Stomach (tissue), 9 donors: ENCODE data around the gene PTPRE. TPM values are rescaled to one million over a fixed set of nuclear protein-coding genes. Genes with fewer than 3 reads are reported as not detected.
A peak's percentile ranks its signal among the peaks of the same experiment; 100 is the strongest.

Source experiments
- DNase-seq, 2 donors: peaks; one replicate each; pipeline versions ENCODE4 v3.0.0 to v3.0.0-alpha.2; 2013 to 2019
- H3K27ac ChIP-seq, 5 donors: fragments of 200-600 bp in 4 of 5; sonication (generic) in 4 of 5; one replicate each; pipeline ENCODE4 v1.5.1; 2013 to 2019; ENCODE audit warnings: mild to moderate bottlenecking in 1 of 5, moderate library complexity in 1 of 5
- H3K27me3 ChIP-seq, 3 donors: fragments of 200-600 bp; sonication (generic); one replicate each; pipeline ENCODE4 v1.5.1; 2017 to 2019; ENCODE audit warnings: mixed run types in 1 of 3
- H3K36me3 ChIP-seq, 4 donors: fragments of 200-600 bp; sonication (generic); 1 replicate in 3 of 4; 2 replicates in 1 of 4; pipeline ENCODE4 v1.5.1; 2016 to 2019
- H3K4me1 ChIP-seq, 4 donors: fragments of 200-600 bp; sonication (generic); one replicate each; pipeline ENCODE4 v1.5.1; 2016 to 2019
- H3K4me3 ChIP-seq, 4 donors: fragments of 200-600 bp; sonication (generic) in 3 of 4; one replicate each; pipeline ENCODE4 v1.5.1; 2016 to 2019; ENCODE audit warnings: mild to moderate bottlenecking in 1 of 4
- H3K9me3 ChIP-seq, 4 donors: fragments of 200-600 bp; sonication (generic); one replicate each; pipeline ENCODE4 v1.5.1; 2016 to 2019
- EP300 ChIP-seq: sonication (generic); formaldehyde crosslinking; IDR thresholded peaks from one replicate; pipeline ENCODE4 v1.6.1; 2017; ENCODE audit warnings: antibody characterized with exemption
- POLR2A ChIP-seq, 4 donors: fragments of 450-650 bp; IDR thresholded peaks; one replicate each; pipeline ENCODE4 v1.6.1; 2016; ENCODE audit warnings: antibody characterized with exemption in 4 of 4, control low read depth in 2 of 4, mild to moderate bottlenecking in 1 of 4, moderate library complexity in 1 of 4
- POLR2AphosphoS5 ChIP-seq, 3 donors: sonication (generic); formaldehyde crosslinking; IDR thresholded peaks; one replicate each; pipeline ENCODE4 v1.6.1; 2016; ENCODE audit warnings: antibody characterized with exemption in 3 of 3
- WGBS, 5 donors: extraction: QIAGEN DNeasy Blood & Tissue Kit in 3 of 5; methylation state at CpG; one replicate each; pipeline versions ENCODE4 v1.1.5 to v1.1.7; 2013 to 2018; 5-methylcytosine and 5-hydroxymethylcytosine counted together
- intact Hi-C: fragments of 100-400 bp; cut with DNase I; formaldehyde crosslinking; loops from one replicate; pipeline ENCODE4 v1.15.1; 2023; ENCODE audit warnings: low total_unique reads
- polyA plus RNA-seq, 3 donors: library from polyadenylated mRNA; stranded (reverse); fragments of 200-250 nt; gene quantifications; one replicate each; pipeline ENCODE4 v1.2.3, GENCODE V29; 2013
- total RNA-seq, 5 donors: library from RNA; depleted of rRNA; stranded (reverse); fragments of >200 nt; gene quantifications; one replicate each; pipeline versions ENCODE4 v1.1.0 to v1.2.3, GENCODE V29; 2014 to 2016
- TF ChIP-seq, protein P1 (sequence below), 7 experiments: fragments of 450-650 bp in 4 of 7; fragments of 200-600 bp in 3 of 7; sonication (generic) in 3 of 7; IDR thresholded peaks; one replicate each; pipeline ENCODE4 v1.5.1; 2016 to 2019; ENCODE audit warnings: antibody characterized with exemption in 7 of 7, control low read depth in 2 of 7, mild to moderate bottlenecking in 1 of 7
- donor health status: healthy with polysubstance abuse.
- donor health status: Bipolar disorder and iron deficiency.
- donor health status: healthy.

PTPRE gene
- total and polyA plus RNA-seq, 8 donors: 4.0 to 26.4 (median 8.9) TPM

DNA sequence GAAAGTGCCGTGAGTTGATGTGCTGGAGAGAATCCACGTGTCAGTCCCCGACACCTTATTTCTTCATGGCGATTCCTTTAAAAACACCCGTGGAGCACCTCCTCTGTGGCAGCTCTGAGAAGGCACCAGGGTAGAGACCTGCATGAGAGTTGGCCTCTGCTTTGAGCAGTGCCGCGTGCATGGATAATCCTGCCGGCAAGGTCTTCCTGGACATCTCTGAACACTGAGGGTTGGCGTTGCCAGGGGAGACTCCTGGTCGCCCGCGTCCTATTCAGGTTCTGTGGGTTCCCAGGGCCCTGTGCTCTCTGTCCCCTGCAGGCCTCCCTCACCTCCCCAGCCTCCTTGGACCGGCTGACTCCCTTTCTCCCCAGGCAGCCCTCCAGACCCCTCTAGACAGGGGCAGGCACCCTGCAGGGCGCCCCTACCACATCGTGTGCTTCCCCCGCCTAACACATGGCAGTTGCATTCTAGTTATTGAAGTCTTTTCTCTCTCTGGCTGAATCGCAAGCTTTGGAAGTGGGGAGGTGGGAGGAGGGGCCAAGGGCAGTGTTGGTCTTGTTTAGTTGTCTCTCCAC, 123.7 kb downstream of the PTPRE start:
- H3K4me1 ChIP-seq: peaks cover 0 to 15% (median 4%) of the 10 kb centered on the region in 4 donors
- H3K27ac ChIP-seq: no peak overlapping the region
- no peaks in the 10 kb centered on the region for H3K9me3 ChIP-seq
- WGBS, 5 donors: 89 to 93% (median 90%) methylated on average over 14 to 17 of the region's 17 CpGs
- no peak for DNase-seq
- H3K27me3 ChIP-seq: no peaks in the 10 kb centered on the region
- TF ChIP-seq POLR2A (IDR thresholded peaks at IDR 0.05) (no peak), POLR2AphosphoS5 (IDR thresholded peaks at IDR 0.05) (no peak), EP300 (no peak)
- TF ChIP-seq, protein P1, sequence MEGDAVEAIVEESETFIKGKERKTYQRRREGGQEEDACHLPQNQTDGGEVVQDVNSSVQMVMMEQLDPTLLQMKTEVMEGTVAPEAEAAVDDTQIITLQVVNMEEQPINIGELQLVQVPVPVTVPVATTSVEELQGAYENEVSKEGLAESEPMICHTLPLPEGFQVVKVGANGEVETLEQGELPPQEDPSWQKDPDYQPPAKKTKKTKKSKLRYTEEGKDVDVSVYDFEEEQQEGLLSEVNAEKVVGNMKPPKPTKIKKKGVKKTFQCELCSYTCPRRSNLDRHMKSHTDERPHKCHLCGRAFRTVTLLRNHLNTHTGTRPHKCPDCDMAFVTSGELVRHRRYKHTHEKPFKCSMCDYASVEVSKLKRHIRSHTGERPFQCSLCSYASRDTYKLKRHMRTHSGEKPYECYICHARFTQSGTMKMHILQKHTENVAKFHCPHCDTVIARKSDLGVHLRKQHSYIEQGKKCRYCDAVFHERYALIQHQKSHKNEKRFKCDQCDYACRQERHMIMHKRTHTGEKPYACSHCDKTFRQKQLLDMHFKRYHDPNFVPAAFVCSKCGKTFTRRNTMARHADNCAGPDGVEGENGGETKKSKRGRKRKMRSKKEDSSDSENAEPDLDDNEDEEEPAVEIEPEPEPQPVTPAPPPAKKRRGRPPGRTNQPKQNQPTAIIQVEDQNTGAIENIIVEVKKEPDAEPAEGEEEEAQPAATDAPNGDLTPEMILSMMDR (IDR thresholded peaks at IDR 0.05): no peak
- intact Hi-C loops: no loop called here
- H3K36me3 ChIP-seq: peaks cover 0 to 6% (median 0%) of the 10 kb centered on the region in 4 donors
- no peak overlapping the region for H3K4me3 ChIP-seq

DNA sequence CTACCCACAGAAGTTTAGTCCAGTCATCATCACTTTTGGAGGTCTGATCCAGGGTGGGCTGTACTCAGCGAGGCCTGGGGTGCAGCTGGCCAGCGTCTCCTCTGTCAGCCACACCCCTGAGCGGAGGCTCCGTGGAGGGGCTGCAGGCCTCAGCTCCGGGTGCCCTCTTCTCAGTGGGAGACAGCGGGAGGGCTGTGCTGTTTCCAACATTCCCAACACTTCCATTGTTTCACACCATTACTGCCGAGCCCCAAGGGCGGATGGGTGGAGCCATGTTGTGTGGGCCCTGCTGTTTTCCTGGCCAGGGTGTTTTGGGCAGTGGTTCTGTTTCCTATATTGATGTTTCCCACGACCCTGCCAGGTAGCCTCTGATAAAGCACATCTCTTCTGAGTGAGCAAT, 124.3 kb downstream of the PTPRE start:
- H3K27me3 ChIP-seq: no peaks in the 10 kb centered on the region
- intact Hi-C loops: no loop called here
- peaks cover 0 to 6% (median 0%) of the 10 kb centered on the region in 4 donors for H3K36me3 ChIP-seq
- no peak for DNase-seq
- no peaks in the 10 kb centered on the region for H3K9me3 ChIP-seq
- WGBS, 5 donors: 77 to 83% (median 80%) methylated on average over 9 of the region's 9 CpGs
- H3K4me3 ChIP-seq: no peak overlapping the region
- TF ChIP-seq POLR2A (IDR thresholded peaks at IDR 0.05): no peak
- no peak for TF ChIP-seq EP300
- no peak for TF ChIP-seq POLR2AphosphoS5 (IDR thresholded peaks at IDR 0.05)
- TF ChIP-seq, protein P1 (IDR thresholded peaks at IDR 0.05): no peak
- no peak overlapping the region for H3K27ac ChIP-seq
- H3K4me1 ChIP-seq: peaks cover 0 to 15% (median 4%) of the 10 kb centered on the region in 4 donors

DNA sequence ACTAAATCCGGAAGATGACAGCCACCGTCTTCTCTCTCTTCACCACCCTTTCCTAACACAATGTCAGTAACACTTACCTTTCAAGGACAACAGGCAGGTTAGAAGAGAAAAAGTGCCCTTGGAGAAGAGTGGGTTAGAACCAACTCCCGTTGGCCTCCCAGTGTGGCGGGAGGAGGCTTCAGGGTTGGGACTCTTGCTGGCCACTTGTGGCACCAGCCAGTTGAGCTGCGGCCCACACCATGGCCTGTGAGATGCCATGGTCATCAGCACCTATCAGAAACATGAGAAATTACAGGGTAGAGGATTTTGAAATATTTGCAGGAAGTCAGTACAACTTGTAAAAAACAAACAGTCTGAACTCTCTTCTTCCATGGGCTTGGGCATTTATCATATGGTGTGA, 125.6 kb downstream of the PTPRE start:
- Histone ChIP-seq H3K36me3 (peaks cover 0 to 6% (median 0%) of the 10 kb centered on the region in 4 donors), H3K27me3 (no peaks in the 10 kb centered on the region), H3K4me1 (peaks cover 0 to 7% (median under 1%) of the 10 kb centered on the region in 4 donors), H3K27ac (no peak overlapping the region), H3K9me3 (no peaks in the 10 kb centered on the region), H3K4me3 (no peak overlapping the region)
- intact Hi-C loops: no loop called here
- DNase-seq: no peak
- 78 to 91% (median 86%) methylated on average over 5 of the region's 5 CpGs for WGBS, 5 donors
- TF ChIP-seq EP300 (no peak), POLR2AphosphoS5 (IDR thresholded peaks at IDR 0.05) (no peak), POLR2A (IDR thresholded peaks at IDR 0.05) (no peak)
- TF ChIP-seq, protein P1 (IDR thresholded peaks at IDR 0.05): no peak

DNA sequence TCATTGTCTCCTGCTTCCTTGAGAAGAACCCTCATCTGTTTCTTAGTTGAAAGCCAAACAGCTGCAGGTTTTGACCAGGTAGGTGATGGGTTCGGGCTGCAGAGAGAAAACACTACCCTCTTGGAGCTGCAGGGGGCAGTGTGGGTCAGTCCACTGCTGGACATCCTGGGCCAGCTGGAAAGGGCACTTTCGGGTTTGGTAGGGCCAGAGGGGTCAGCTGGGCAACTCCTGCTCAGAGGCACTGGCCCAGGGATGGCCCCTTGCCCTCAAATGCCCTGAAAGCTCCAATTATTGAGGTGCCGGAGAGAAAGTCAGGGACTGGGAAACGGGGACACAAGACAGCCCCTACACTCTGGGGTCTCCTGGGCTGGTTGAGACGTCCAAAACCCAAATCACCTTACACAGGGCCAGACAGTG, 128.7 kb downstream of the PTPRE start:
- Histone ChIP-seq H3K4me1 (peaks cover 0 to 4% (median 0%) of the 10 kb centered on the region in 4 donors), H3K4me3 (no peak overlapping the region), H3K36me3 (no peaks in the 10 kb centered on the region), H3K9me3 (no peaks in the 10 kb centered on the region), H3K27me3 (no peaks in the 10 kb centered on the region), H3K27ac (no peak overlapping the region)
- TF ChIP-seq, protein P1 (IDR thresholded peaks at IDR 0.05): peak in 5 of 7 experiments; percentile 38 to 75 (median 55)
- TF ChIP-seq EP300: no peak
- intact Hi-C loops: no loop called here
- DNase-seq: peak; percentile 51 to 64
- 63 to 72% (median 68%) methylated on average over 5 of the region's 5 CpGs for WGBS, 5 donors
